ENCODE measurements around the gene CUL2.
"Not testable (repeated sequence)": the region's sequence is repeated elsewhere in the genome, so short reads cannot be mapped to it uniquely, and the experiment has no call there.

CUL2 gene

DNA sequence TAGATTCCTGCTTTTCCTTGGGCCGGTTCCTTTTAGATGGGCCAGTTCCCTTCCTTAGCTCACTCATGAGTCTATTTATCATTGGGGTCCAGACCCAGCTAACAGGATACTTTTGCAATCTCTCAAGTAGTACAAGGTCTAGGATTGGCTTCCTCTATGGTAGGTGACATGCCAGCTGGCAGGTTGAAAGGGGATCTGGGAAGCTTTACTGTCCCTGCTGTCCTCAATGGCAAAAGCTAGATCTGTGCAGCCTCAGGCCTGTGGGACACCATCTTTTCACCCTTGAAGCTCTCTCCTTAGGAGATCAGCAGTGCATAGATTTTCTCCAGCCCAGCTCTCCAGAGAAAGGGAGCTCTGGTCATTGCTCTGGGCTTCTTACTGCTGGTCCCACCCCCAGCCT, 96.4 kb downstream of the CUL2 start:
- Histone ChIP-seq H3K36me3 (ENCODE audit: insufficient read depth, low read length) (no peaks in the 10 kb centered on the region), H3K4me3 (ENCODE audit: low read depth in 1 of 2, low read length in 2 of 2) (no peak overlapping the region), H4K20me1 (ENCODE audit: insufficient read depth, low read length) (no peaks in the 10 kb centered on the region), H3K9ac (ENCODE audit: low read depth, low read length) (no peak overlapping the region), H3K79me2 (ENCODE audit: insufficient read depth, low read length) (no peaks in the 10 kb centered on the region), H3K27me3 (ENCODE audit: insufficient read depth, low read length, poor library complexity) (no peaks in the 10 kb centered on the region), H3K4me2 (ENCODE audit: insufficient read depth, low read length) (no peak overlapping the region), H3K27ac (ENCODE audit: low read length) (no peak overlapping the region), H3K9me3 (ENCODE audit: insufficient read depth, low read length, severe bottlenecking) (no peaks in the 10 kb centered on the region), H2AFZ (ENCODE audit: low read depth, low read length) (no peak overlapping the region), H3K4me1 (ENCODE audit: insufficient read depth, low read length) (peaks cover 4% of the 10 kb centered on the region)
- TF ChIP-seq, protein P1, sequence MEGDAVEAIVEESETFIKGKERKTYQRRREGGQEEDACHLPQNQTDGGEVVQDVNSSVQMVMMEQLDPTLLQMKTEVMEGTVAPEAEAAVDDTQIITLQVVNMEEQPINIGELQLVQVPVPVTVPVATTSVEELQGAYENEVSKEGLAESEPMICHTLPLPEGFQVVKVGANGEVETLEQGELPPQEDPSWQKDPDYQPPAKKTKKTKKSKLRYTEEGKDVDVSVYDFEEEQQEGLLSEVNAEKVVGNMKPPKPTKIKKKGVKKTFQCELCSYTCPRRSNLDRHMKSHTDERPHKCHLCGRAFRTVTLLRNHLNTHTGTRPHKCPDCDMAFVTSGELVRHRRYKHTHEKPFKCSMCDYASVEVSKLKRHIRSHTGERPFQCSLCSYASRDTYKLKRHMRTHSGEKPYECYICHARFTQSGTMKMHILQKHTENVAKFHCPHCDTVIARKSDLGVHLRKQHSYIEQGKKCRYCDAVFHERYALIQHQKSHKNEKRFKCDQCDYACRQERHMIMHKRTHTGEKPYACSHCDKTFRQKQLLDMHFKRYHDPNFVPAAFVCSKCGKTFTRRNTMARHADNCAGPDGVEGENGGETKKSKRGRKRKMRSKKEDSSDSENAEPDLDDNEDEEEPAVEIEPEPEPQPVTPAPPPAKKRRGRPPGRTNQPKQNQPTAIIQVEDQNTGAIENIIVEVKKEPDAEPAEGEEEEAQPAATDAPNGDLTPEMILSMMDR (IDR thresholded peaks at IDR 0.05; ENCODE audit: borderline replicate concordance, extremely low read depth, low read length, poor library complexity, severe bottlenecking) = no peak
- TF ChIP-seq EZH2 (IDR thresholded peaks at IDR 0.05; ENCODE audit: borderline replicate concordance, low read depth, low read length, severe bottlenecking) = no peak
- no peak for ATAC-seq (ENCODE audit: insufficient read depth, low read depth)
- DNase-seq = no peak

DNA sequence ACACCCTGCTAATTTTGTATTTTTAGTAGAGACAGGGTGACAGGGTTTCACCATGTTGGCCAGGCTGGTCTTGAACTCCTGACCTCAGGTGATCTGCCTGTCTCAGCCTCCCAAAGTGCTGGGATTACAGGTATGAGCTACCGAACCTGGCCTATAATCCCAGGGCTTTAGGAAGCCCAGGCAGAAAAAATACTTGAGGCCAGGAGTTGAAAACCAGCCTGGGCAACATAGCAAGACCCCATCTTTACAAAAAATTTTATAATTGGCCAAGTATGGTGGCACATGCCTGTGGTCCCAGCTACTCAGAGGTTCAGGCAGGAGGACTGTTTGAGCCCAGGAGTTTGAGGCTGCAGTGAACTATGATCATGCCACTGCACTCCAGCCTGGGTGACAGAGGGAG, 99.0 kb downstream of the CUL2 start:
- not testable (repeated sequence) for H3K79me2 ChIP-seq (ENCODE audit: insufficient read depth, low read length); H3K4me3 ChIP-seq (ENCODE audit: low read depth in 1 of 2, low read length in 2 of 2); H4K20me1 ChIP-seq (ENCODE audit: insufficient read depth, low read length); H3K9ac ChIP-seq (ENCODE audit: low read depth, low read length); H3K9me3 ChIP-seq (ENCODE audit: insufficient read depth, low read length, severe bottlenecking); H3K27me3 ChIP-seq (ENCODE audit: insufficient read depth, low read length, poor library complexity); H3K36me3 ChIP-seq (ENCODE audit: insufficient read depth, low read length); DNase-seq; H3K27ac ChIP-seq (ENCODE audit: low read length); H2AFZ ChIP-seq (ENCODE audit: low read depth, low read length); ATAC-seq (ENCODE audit: insufficient read depth, low read depth); H3K4me1 ChIP-seq (ENCODE audit: insufficient read depth, low read length); H3K4me2 ChIP-seq (ENCODE audit: insufficient read depth, low read length)

DNA sequence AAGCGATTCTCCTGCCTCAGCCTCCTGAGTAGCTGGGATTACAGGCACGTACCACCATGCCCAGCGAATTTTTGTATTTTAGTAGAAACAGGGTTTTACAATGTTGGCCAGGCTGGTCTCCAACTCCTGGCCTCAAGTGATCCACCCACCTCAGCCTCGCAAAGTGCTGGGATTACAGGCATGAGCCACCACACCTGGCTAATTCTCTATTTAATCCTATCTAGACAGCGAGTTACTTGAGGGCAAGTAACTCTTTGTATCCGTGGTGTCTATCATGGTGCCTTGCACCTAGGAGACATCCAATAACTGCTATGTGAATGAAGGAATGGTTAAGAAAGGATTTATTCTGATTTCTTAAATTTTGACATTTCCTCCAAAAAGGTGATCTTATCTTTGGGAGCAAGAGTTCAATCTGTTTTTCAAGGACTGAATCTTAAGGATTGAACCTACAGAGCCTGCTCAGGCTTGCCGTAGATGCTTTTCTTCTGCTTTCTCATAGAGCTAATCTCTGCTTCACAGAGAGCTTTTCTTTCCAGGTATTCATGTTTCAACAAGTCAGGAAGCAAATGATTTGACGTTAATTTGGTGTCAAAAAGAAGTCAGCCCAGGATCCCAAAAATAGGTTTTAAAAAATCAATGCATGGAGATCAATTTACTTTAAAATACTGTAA, 101.6 kb downstream of the CUL2 start:
- H4K20me1 ChIP-seq (ENCODE audit: insufficient read depth, low read length) = no peaks in the 10 kb centered on the region
- no peak overlapping the region for H2AFZ ChIP-seq (ENCODE audit: low read depth, low read length)
- H3K27me3 ChIP-seq (ENCODE audit: insufficient read depth, low read length, poor library complexity) = no peaks in the 10 kb centered on the region
- DNase-seq (no peak), ATAC-seq (ENCODE audit: insufficient read depth, low read depth) (no peak)
- no peak for TF ChIP-seq EZH2 (IDR thresholded peaks at IDR 0.05; ENCODE audit: borderline replicate concordance, low read depth, low read length, severe bottlenecking)
- TF ChIP-seq, protein P1 (IDR thresholded peaks at IDR 0.05; ENCODE audit: borderline replicate concordance, extremely low read depth, low read length, poor library complexity, severe bottlenecking) = no peak
- H3K9me3 ChIP-seq (ENCODE audit: insufficient read depth, low read length, severe bottlenecking) = peaks cover 13% of the 10 kb centered on the region
- H3K79me2 ChIP-seq (ENCODE audit: insufficient read depth, low read length) = no peaks in the 10 kb centered on the region
- no peak overlapping the region for H3K9ac ChIP-seq (ENCODE audit: low read depth, low read length)
- H3K4me2 ChIP-seq (ENCODE audit: insufficient read depth, low read length) = no peak overlapping the region
- H3K4me3 ChIP-seq (ENCODE audit: low read depth in 1 of 2, low read length in 2 of 2) = no peak overlapping the region
- H3K4me1 ChIP-seq (ENCODE audit: insufficient read depth, low read length) = no peaks in the 10 kb centered on the region
- no peaks in the 10 kb centered on the region for H3K36me3 ChIP-seq (ENCODE audit: insufficient read depth, low read length)
- H3K27ac ChIP-seq (ENCODE audit: low read length) = no peak overlapping the region

DNA sequence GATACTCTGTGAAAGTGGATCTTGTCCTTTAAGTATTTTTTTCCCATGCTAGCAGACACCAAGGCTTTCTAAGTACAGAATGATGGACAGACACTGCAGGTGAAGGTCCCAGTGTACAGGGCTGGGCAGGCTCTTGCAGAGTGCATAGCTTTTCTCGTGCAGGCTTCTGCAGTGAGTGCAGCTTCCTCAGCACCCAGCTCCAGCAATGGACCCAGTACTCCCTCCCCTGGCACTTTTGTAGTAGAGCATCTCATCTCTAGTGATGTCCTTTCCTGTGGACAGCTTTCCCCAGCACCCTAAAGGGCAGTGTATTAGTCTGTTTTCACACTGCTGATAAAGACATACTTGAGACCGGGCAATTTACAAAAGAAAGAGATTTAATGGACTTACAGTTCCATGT, 104.3 kb downstream of the CUL2 start:
- H3K36me3 ChIP-seq (ENCODE audit: insufficient read depth, low read length) = no peaks in the 10 kb centered on the region
- no peak; the same call in 2 of the 3 replicates for ATAC-seq (ENCODE audit: insufficient read depth, low read depth)
- H3K4me1 ChIP-seq (ENCODE audit: insufficient read depth, low read length) = no peaks in the 10 kb centered on the region
- no peak overlapping the region for H3K9ac ChIP-seq (ENCODE audit: low read depth, low read length)
- H3K27ac ChIP-seq (ENCODE audit: low read length) = no peak overlapping the region
- H3K9me3 ChIP-seq (ENCODE audit: insufficient read depth, low read length, severe bottlenecking) = peaks cover 13% of the 10 kb centered on the region
- no peak overlapping the region for H3K4me3 ChIP-seq (ENCODE audit: low read depth in 1 of 2, low read length in 2 of 2)
- H3K79me2 ChIP-seq (ENCODE audit: insufficient read depth, low read length) = no peaks in the 10 kb centered on the region
- H3K27me3 ChIP-seq (ENCODE audit: insufficient read depth, low read length, poor library complexity) = no peaks in the 10 kb centered on the region
- no peak overlapping the region for H2AFZ ChIP-seq (ENCODE audit: low read depth, low read length)
- no peak overlapping the region for H3K4me2 ChIP-seq (ENCODE audit: insufficient read depth, low read length)
- no peak for DNase-seq
- H4K20me1 ChIP-seq (ENCODE audit: insufficient read depth, low read length) = no peaks in the 10 kb centered on the region
- TF ChIP-seq, protein P1 (IDR thresholded peaks at IDR 0.05; ENCODE audit: borderline replicate concordance, extremely low read depth, low read length, poor library complexity, severe bottlenecking) = peak; percentile 37
- no peak for TF ChIP-seq EZH2 (IDR thresholded peaks at IDR 0.05; ENCODE audit: borderline replicate concordance, low read depth, low read length, severe bottlenecking)
